Astrocyte (in vitro differentiated cells and primary cell): ENCODE measurements around the gene EAF1. TPM values are rescaled to one million over a fixed set of nuclear protein-coding genes. Genes with fewer than 3 reads are reported as not detected.

Experiments
- DNase-seq: peaks from one replicate; pipeline ENCODE4 v3.0.0-alpha.2; 2010; ENCODE audit warnings: low read depth
- FAIRE-seq: peaks from 2 replicates; lab custom pipeline; 2011; peaks lifted over from hg19 to GRCh38; lab: Jason Lieb, UNC
- H2AFZ ChIP-seq: 2 replicates; pipeline ENCODE4 v1.6.0; 2012; ENCODE audit warnings: low read depth, low read length, inconsistent platforms
- H3K27ac ChIP-seq: 2 replicates; pipeline ENCODE4 v1.5.1; 2011; ENCODE audit warnings: low read depth, low read length, inconsistent platforms
- H3K27me3 ChIP-seq: 2 replicates; pipeline ENCODE4 v1.6.0; 2011; ENCODE audit warnings: low read length, inconsistent platforms; ENCODE audit not compliant: insufficient read depth
- H3K36me3 ChIP-seq: 2 replicates; pipeline ENCODE4 v1.5.1; 2011; ENCODE audit warnings: low read length, inconsistent platforms; ENCODE audit not compliant: insufficient read depth
- H3K4me1 ChIP-seq: 2 replicates; pipeline ENCODE4 v1.5.1; 2011; ENCODE audit warnings: low read length, inconsistent platforms; ENCODE audit not compliant: insufficient read depth
- H3K4me2 ChIP-seq: 2 replicates; pipeline ENCODE4 v1.6.0; 2012; ENCODE audit warnings: low read length, inconsistent platforms
- H3K4me3 ChIP-seq: 2 replicates; pipeline ENCODE4 v1.5.1; 2011; ENCODE audit warnings: low read depth, mild to moderate bottlenecking, low read length, inconsistent platforms; ENCODE audit not compliant: insufficient read depth
- H3K79me2 ChIP-seq: 2 replicates; pipeline ENCODE4 v1.6.0; 2012; ENCODE audit warnings: mild to moderate bottlenecking, low read length, inconsistent platforms; ENCODE audit not compliant: insufficient read depth
- H3K9ac ChIP-seq: 2 replicates; pipeline ENCODE4 v1.6.0; 2012; ENCODE audit warnings: mild to moderate bottlenecking, low read length, inconsistent platforms
- H3K9me3 ChIP-seq: 2 replicates; pipeline ENCODE4 v1.5.1; 2012; ENCODE audit warnings: low read depth, mild to moderate bottlenecking, low read length, inconsistent platforms; ENCODE audit not compliant: insufficient read depth
- H4K20me1 ChIP-seq: 2 replicates; pipeline ENCODE4 v1.6.0; 2012; ENCODE audit warnings: low read length, inconsistent platforms; ENCODE audit not compliant: insufficient read depth
- H3K27ac Mint-ChIP-seq: one replicate; pipeline ENCODE4 v1.8.0; 2021; ENCODE audit warnings: mild to moderate bottlenecking, mixed read lengths; ENCODE audit not compliant: unreplicated experiment
- H3K27me3 Mint-ChIP-seq: one replicate; pipeline ENCODE4 v1.8.0; 2021; ENCODE audit warnings: low read depth, mixed read lengths; ENCODE audit not compliant: unreplicated experiment
- H3K36me3 Mint-ChIP-seq: one replicate; pipeline ENCODE4 v1.8.0; 2021; ENCODE audit warnings: low read depth, mixed read lengths; ENCODE audit not compliant: unreplicated experiment
- H3K4me1 Mint-ChIP-seq: one replicate; pipeline ENCODE4 v1.8.0; 2021; ENCODE audit warnings: low read depth, mixed read lengths; ENCODE audit not compliant: unreplicated experiment
- H3K4me3 Mint-ChIP-seq: one replicate; pipeline ENCODE4 v1.8.0; 2021; ENCODE audit warnings: mild to moderate bottlenecking, moderate library complexity, mixed read lengths; ENCODE audit not compliant: unreplicated experiment
- H3K9me3 Mint-ChIP-seq: one replicate; pipeline ENCODE4 v1.8.0; 2021; ENCODE audit warnings: mild to moderate bottlenecking, mixed read lengths; ENCODE audit not compliant: unreplicated experiment
- EZH2 ChIP-seq: IDR thresholded peaks from 2 replicates; pipeline ENCODE4 v1.6.1; 2012; ENCODE audit warnings: mild to moderate bottlenecking, low read length, inconsistent platforms; ENCODE audit not compliant: insufficient read depth
- total RNA-seq: library from RNA; stranded (reverse); gene quantifications from 2 replicates; pipeline ENCODE4 v1.2.1, GENCODE V29; 2021
- TF ChIP-seq, protein P1 (sequence below): IDR thresholded peaks from 2 replicates; pipeline ENCODE4 v1.5.1; 2011; ENCODE audit warnings: low read depth, mild to moderate bottlenecking, inconsistent platforms, low read length, moderate library complexity; ENCODE audit not compliant: insufficient read depth

Gene EAF1
- total RNA-seq, 1 donor from 2014 or later, result 28.8 TPM

DNA sequence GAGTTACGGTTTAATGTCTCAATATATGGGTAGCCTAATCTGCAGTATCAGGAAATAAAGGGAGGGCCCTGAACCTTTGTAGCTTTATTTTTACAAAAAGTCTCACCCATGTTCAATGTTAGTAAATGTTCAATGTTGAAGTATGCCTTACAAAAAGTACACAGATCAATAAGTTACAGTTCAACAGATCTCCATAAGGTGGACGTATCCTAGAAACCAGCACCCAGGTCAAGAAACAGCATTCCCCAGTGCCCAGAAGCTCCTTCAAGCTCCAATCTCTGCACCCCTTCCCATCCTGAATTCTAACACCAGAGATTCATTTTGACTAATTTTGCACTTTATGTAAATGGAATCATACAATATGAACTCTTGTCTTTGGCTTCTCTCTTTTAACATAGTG, 62.8 kb downstream of the EAF1 start:
- no peak for DNase-seq
- H3K9me3 Mint-ChIP-seq, result peaks cover 2% of the 10 kb centered on the region
- no peaks in the 10 kb centered on the region for H4K20me1 ChIP-seq
- H3K9me3 ChIP-seq, result no peaks in the 10 kb centered on the region
- peaks cover 4% of the 10 kb centered on the region for H3K4me1 Mint-ChIP-seq
- no peaks in the 10 kb centered on the region for H3K36me3 ChIP-seq
- no peak overlapping the region for H3K4me2 ChIP-seq
- H3K27ac ChIP-seq, result no peak overlapping the region
- TF ChIP-seq, protein P1, sequence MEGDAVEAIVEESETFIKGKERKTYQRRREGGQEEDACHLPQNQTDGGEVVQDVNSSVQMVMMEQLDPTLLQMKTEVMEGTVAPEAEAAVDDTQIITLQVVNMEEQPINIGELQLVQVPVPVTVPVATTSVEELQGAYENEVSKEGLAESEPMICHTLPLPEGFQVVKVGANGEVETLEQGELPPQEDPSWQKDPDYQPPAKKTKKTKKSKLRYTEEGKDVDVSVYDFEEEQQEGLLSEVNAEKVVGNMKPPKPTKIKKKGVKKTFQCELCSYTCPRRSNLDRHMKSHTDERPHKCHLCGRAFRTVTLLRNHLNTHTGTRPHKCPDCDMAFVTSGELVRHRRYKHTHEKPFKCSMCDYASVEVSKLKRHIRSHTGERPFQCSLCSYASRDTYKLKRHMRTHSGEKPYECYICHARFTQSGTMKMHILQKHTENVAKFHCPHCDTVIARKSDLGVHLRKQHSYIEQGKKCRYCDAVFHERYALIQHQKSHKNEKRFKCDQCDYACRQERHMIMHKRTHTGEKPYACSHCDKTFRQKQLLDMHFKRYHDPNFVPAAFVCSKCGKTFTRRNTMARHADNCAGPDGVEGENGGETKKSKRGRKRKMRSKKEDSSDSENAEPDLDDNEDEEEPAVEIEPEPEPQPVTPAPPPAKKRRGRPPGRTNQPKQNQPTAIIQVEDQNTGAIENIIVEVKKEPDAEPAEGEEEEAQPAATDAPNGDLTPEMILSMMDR, result no peak
- no peak for TF ChIP-seq EZH2
- H3K4me1 ChIP-seq, result no peaks in the 10 kb centered on the region
- H3K27ac Mint-ChIP-seq, result no peak overlapping the region
- no peak overlapping the region for H3K9ac ChIP-seq
- no peak overlapping the region for H3K4me3 ChIP-seq
- H3K4me3 Mint-ChIP-seq, result no peak overlapping the region
- peaks cover 12% of the 10 kb centered on the region for H3K36me3 Mint-ChIP-seq
- no peaks in the 10 kb centered on the region for H3K79me2 ChIP-seq
- no peaks in the 10 kb centered on the region for H3K27me3 ChIP-seq
- no peak for FAIRE-seq
- no peak overlapping the region for H2AFZ ChIP-seq
- peaks cover 6% of the 10 kb centered on the region for H3K27me3 Mint-ChIP-seq

DNA sequence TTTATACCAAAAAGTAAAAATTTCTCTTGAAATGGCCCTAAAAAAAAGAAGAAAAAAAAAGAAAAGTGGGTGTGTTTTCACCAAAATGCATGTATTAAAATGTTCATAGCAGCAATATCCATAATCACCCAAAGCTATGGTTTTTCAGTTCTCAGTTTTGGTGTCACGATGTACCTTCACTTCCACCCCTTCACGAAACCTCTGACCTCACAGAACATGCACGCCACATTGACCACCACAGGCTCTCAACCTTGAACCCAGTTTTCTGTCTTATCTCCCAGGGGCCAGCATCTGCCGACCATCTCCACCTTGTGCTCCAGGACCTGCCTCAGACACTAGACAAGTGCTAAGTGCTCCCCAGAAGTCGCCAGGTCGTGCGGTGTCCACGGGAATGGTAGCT, 63.7 kb downstream of the EAF1 start:
- Histone ChIP-seq H3K9ac (no peak overlapping the region), H2AFZ (no peak overlapping the region), H3K9me3 (no peaks in the 10 kb centered on the region), H3K27ac (no peak overlapping the region), H3K4me3 (no peak overlapping the region), H3K36me3 (no peaks in the 10 kb centered on the region), H3K4me2 (no peak overlapping the region), H4K20me1 (no peaks in the 10 kb centered on the region), H3K79me2 (no peaks in the 10 kb centered on the region), H3K27me3 (no peaks in the 10 kb centered on the region), H3K4me1 (no peaks in the 10 kb centered on the region)
- H3K9me3 Mint-ChIP-seq, result peaks cover 2% of the 10 kb centered on the region
- DNase-seq (no peak), FAIRE-seq (no peak)
- peaks cover 3% of the 10 kb centered on the region for H3K27me3 Mint-ChIP-seq
- H3K36me3 Mint-ChIP-seq, result peaks cover 10% of the 10 kb centered on the region
- TF ChIP-seq EZH2, result no peak
- TF ChIP-seq, protein P1, result no peak
- no peak overlapping the region for H3K4me3 Mint-ChIP-seq
- peaks cover 14% of the 10 kb centered on the region for H3K4me1 Mint-ChIP-seq
- H3K27ac Mint-ChIP-seq, result no peak overlapping the region

Other genes starting within 250 kb of the EAF1 start
- gene CAPN7, start 221.4 kb upstream of the EAF1 start, total RNA-seq, result 36.3 and 36.8 TPM in 2 replicates
- gene SH3BP5, start 95.0 kb upstream of the EAF1 start, total RNA-seq, result 25.2 and 27.5 TPM in 2 replicates
- 18.9 and 19.7 TPM in 2 replicates for gene METTL6, start 54 bp upstream of the EAF1 start, total RNA-seq
- 1.2 and 1.7 TPM in 2 replicates for gene COLQ, start 94.1 kb downstream of the EAF1 start, total RNA-seq
- gene HACL1, start 174.0 kb downstream of the EAF1 start, total RNA-seq, result 17.3 and 17.8 TPM in 2 replicates
- gene BTD, start 174.1 kb downstream of the EAF1 start, total RNA-seq, result 16.2 and 19.0 TPM in 2 replicates